ENCODE results near the gene MINAR1.

DNA sequence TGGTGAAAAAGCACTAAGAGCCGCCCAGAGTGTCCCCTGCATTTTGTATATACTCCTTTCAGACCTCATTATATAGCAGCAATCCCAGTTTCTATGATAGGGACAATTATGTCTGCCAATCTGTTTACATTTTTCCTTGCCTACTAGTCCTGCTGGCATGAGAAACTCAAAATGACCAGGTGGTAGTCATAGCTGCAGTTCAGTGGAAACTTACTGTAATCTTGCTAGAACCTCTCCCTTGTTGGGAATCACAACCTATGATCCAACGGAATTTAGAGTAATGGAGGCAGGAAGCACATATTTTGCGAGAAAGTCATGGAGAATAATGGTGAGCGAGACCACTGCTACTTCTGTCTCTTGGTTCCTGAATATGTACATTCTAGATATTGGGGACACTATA lies 28.6 kb upstream of the MINAR1 start:
- TF ChIP-seq EZH2phosphoT487 (IDR thresholded peaks at IDR 0.05; ENCODE audit: insufficient read depth, low read depth) (no peak), EZH2 (IDR thresholded peaks at IDR 0.05; ENCODE audit: insufficient read depth, poor library complexity, severe bottlenecking) (no peak)
